Stomach (tissue), 9 donors: ENCODE results near the gene GZMM. TPM values are rescaled to one million over a fixed set of nuclear protein-coding genes. Genes with fewer than 3 reads are reported as not detected.

ENCODE experiments used
- DNase-seq, 2 donors: peaks; one replicate each; pipeline versions ENCODE4 v3.0.0 to v3.0.0-alpha.2; 2013 to 2019
- H3K27ac ChIP-seq, 5 donors: fragments of 200-600 bp in 4 of 5; sonication (generic) in 4 of 5; one replicate each; pipeline ENCODE4 v1.5.1; 2013 to 2019; ENCODE audit warnings: mild to moderate bottlenecking in 1 of 5, moderate library complexity in 1 of 5
- H3K27me3 ChIP-seq, 3 donors: fragments of 200-600 bp; sonication (generic); one replicate each; pipeline ENCODE4 v1.5.1; 2017 to 2019; ENCODE audit warnings: mixed run types in 1 of 3
- H3K36me3 ChIP-seq, 4 donors: fragments of 200-600 bp; sonication (generic); 1 replicate in 3 of 4; 2 replicates in 1 of 4; pipeline ENCODE4 v1.5.1; 2016 to 2019
- H3K4me1 ChIP-seq, 4 donors: fragments of 200-600 bp; sonication (generic); one replicate each; pipeline ENCODE4 v1.5.1; 2016 to 2019
- H3K4me3 ChIP-seq, 4 donors: fragments of 200-600 bp; sonication (generic) in 3 of 4; one replicate each; pipeline ENCODE4 v1.5.1; 2016 to 2019; ENCODE audit warnings: mild to moderate bottlenecking in 1 of 4
- H3K9me3 ChIP-seq, 4 donors: fragments of 200-600 bp; sonication (generic); one replicate each; pipeline ENCODE4 v1.5.1; 2016 to 2019
- CTCF ChIP-seq, 7 experiments: fragments of 450-650 bp in 4 of 7; fragments of 200-600 bp in 3 of 7; sonication (generic) in 3 of 7; IDR thresholded peaks; one replicate each; pipeline ENCODE4 v1.5.1; 2016 to 2019; ENCODE audit warnings: antibody characterized with exemption in 7 of 7, control low read depth in 2 of 7, mild to moderate bottlenecking in 1 of 7
- EP300 ChIP-seq: sonication (generic); formaldehyde crosslinking; IDR thresholded peaks from one replicate; pipeline ENCODE4 v1.6.1; 2017; ENCODE audit warnings: antibody characterized with exemption
- POLR2A ChIP-seq, 4 donors: fragments of 450-650 bp; IDR thresholded peaks; one replicate each; pipeline ENCODE4 v1.6.1; 2016; ENCODE audit warnings: antibody characterized with exemption in 4 of 4, control low read depth in 2 of 4, mild to moderate bottlenecking in 1 of 4, moderate library complexity in 1 of 4
- POLR2AphosphoS5 ChIP-seq, 3 donors: sonication (generic); formaldehyde crosslinking; IDR thresholded peaks; one replicate each; pipeline ENCODE4 v1.6.1; 2016; ENCODE audit warnings: antibody characterized with exemption in 3 of 3
- WGBS, 5 donors: extraction: QIAGEN DNeasy Blood & Tissue Kit in 3 of 5; methylation state at CpG; one replicate each; pipeline versions ENCODE4 v1.1.5 to v1.1.7; 2013 to 2018; 5-methylcytosine and 5-hydroxymethylcytosine counted together
- intact Hi-C: fragments of 100-400 bp; cut with DNase I; formaldehyde crosslinking; loops from one replicate; pipeline ENCODE4 v1.15.1; 2023; ENCODE audit warnings: low total_unique reads
- polyA plus RNA-seq, 3 donors: library from polyadenylated mRNA; stranded (reverse); fragments of 200-250 nt; gene quantifications; one replicate each; pipeline ENCODE4 v1.2.3, GENCODE V29; 2013
- total RNA-seq, 5 donors: library from RNA; depleted of rRNA; stranded (reverse); fragments of >200 nt; gene quantifications; one replicate each; pipeline versions ENCODE4 v1.1.0 to v1.2.3, GENCODE V29; 2014 to 2016
- donor health status: healthy with polysubstance abuse.
- donor health status: Bipolar disorder and iron deficiency.
- donor health status: healthy.

GZMM gene
- total and polyA plus RNA-seq, 8 donors: 0.37 to 6.6 (median 0.93) TPM; not detected in 3

- TF ChIP-seq POLR2AphosphoS5 (IDR thresholded peaks at IDR 0.05): no peak
- no peak for TF ChIP-seq CTCF (IDR thresholded peaks at IDR 0.05)
- TF ChIP-seq POLR2A (IDR thresholded peaks at IDR 0.05): no peak
- TF ChIP-seq EP300: no peak
- H3K4me3 ChIP-seq: peak overlapping the region; percentile 5 to 23 (median 20)
- H3K9me3 ChIP-seq: no peaks in the 10 kb centered on the region
- H3K27ac ChIP-seq: peak overlapping the region; percentile 42 to 80 (median 71)
- H3K4me1 ChIP-seq: peaks cover 13 to 46% (median 39%) of the 10 kb centered on the region in 4 donors
- intact Hi-C loops: no loop called here
- peak; percentile 37 to 85 for DNase-seq
- H3K27me3 ChIP-seq: no peaks in the 10 kb centered on the region
- peaks cover 0 to 11% (median 6%) of the 10 kb centered on the region in 4 donors for H3K36me3 ChIP-seq
- 49 to 74% (median 66%) methylated on average over 29 to 30 of the region's 30 CpGs for WGBS, 5 donors
Observed at GRCh38 chr19:511101-511851, 32.6 kb upstream of the GZMM start.

GRCh38 chr19:512547-513365 is 31.1 kb upstream of the GZMM start:
- intact Hi-C loops: no loop called here
- Histone ChIP-seq H3K36me3 (peaks cover 0 to 11% (median 6%) of the 10 kb centered on the region in 4 donors), H3K27me3 (no peaks in the 10 kb centered on the region), H3K27ac (peak overlapping the region in 1 of 5 donors; percentile 23), H3K4me1 (peaks cover 11 to 41% (median 32%) of the 10 kb centered on the region in 4 donors), H3K4me3 (no peak overlapping the region), H3K9me3 (no peaks in the 10 kb centered on the region)
- peak in 1 of 2 donors; percentile 64 for DNase-seq
- TF ChIP-seq EP300 (no peak), CTCF (IDR thresholded peaks at IDR 0.05) (no peak), POLR2AphosphoS5 (IDR thresholded peaks at IDR 0.05) (no peak), POLR2A (IDR thresholded peaks at IDR 0.05) (no peak)
- 31 to 61% (median 39%) methylated on average over 16 to 62 of the region's 62 CpGs for whole genome bisulfite sequencing, 5 donors

- intact Hi-C loops: no loop called here
- H3K27ac ChIP-seq: no peak overlapping the region
- H3K9me3 ChIP-seq: no peaks in the 10 kb centered on the region
- peaks cover 3 to 33% (median 25%) of the 10 kb centered on the region in 4 donors for H3K4me1 ChIP-seq
- 70 to 85% (median 77%) methylated on average over 8 to 10 of the region's 10 CpGs for WGBS, 5 donors
- H3K27me3 ChIP-seq: no peaks in the 10 kb centered on the region
- DNase-seq: no peak
- no peak overlapping the region for H3K4me3 ChIP-seq
- H3K36me3 ChIP-seq: peaks cover 0 to 11% (median 6%) of the 10 kb centered on the region in 4 donors
- TF ChIP-seq EP300 (no peak), CTCF (IDR thresholded peaks at IDR 0.05) (no peak), POLR2AphosphoS5 (IDR thresholded peaks at IDR 0.05) (no peak), POLR2A (IDR thresholded peaks at IDR 0.05) (no peak)
Observed at GRCh38 chr19:513368-514165, 30.3 kb upstream of the GZMM start.
